Measurements from ENCODE around the gene TMPRSS11A. TPM values are rescaled to one million over a fixed set of nuclear protein-coding genes. Genes with fewer than 3 reads are reported as not detected.

TMPRSS11A gene
- not detected for total RNA-seq

DNA sequence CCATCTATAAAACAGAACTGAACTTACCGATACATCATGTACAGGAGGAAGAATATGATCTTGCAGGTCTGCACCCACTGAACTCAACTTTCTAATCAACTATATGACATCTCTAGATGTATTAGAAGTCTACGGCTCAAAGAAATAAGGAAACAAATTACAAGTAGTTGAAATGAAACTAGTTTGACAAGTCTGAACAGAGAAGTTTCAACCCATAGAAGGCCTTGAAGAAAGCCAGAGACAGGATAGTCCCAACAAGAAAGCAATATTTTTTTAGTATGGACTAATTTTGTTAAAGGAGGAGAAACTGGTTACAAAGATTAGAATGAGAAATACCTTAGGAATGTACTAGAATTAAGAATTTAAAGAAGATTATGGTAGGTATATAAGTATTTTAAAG lies at the start of gene TMPRSS11A:
Gene TMPRSS11A (minus strand): TSS at position 138 of the 400 bp plus-strand sequence. CDS start 100 bp downstream, at position 38.
- H3K27me3 Mint-ChIP-seq (ENCODE audit: low read depth): no peaks in the 10 kb centered on the region
- DNase-seq: no peak
- no peaks in the 10 kb centered on the region for H3K36me3 Mint-ChIP-seq (ENCODE audit: insufficient read depth in 2 of 2)

GRCh38 chr4:68011684-68012083 lies 48.4 kb upstream of the TMPRSS11A start:
- Mint-ChIP-seq H3K36me3 (ENCODE audit: insufficient read depth in 2 of 2) (no peaks in the 10 kb centered on the region), H3K9me3 (no peaks in the 10 kb centered on the region)

More for the DNA sequence above, at the start of gene TMPRSS11A:
- Mint-ChIP-seq H3K4me3 (no peak within 1 kb of the TSS), H3K4me1 (ENCODE audit: low read depth) (no peaks in the 10 kb centered on the region), H3K27ac (no peak within 1 kb of the TSS), H3K9me3 (peaks cover 0 to 1% of the 10 kb centered on the region in 2 donors)
- no peak for ATAC-seq (replicated peaks in 1 of 2)

DNA sequence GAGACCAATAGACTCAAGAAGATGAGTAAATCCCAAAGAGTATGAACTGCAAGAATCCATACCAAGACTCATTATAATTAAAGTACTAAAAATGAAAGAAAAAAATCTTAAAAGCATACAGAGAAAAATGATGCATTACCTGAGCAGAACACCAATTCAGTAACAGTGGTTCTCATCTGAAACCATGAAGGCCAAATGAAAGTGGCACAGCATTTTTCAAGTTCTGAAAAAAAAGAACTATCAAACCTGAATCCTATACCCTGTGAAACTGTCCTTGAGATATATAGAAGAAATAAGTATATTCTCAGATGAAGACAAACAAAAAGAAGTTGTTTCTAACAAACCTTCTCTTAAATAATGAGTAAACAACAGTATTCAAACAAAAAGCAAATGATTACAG lies 39.6 kb upstream of the TMPRSS11A start:
- Mint-ChIP-seq H3K9me3 (peaks cover 5 to 8% of the 10 kb centered on the region in 2 donors), H3K36me3 (ENCODE audit: insufficient read depth in 2 of 2) (peaks cover 0 to 4% of the 10 kb centered on the region in 2 donors), H3K4me1 (ENCODE audit: low read depth) (no peaks in the 10 kb centered on the region), H3K27me3 (ENCODE audit: low read depth) (no peaks in the 10 kb centered on the region), H3K4me3 (no peak overlapping the region), H3K27ac (no peak overlapping the region)
- ATAC-seq (replicated peaks in 1 of 2): no peak
- no peak for DNase-seq

More at GRCh38 chr4:68011684-68012083, 48.4 kb upstream of the TMPRSS11A start:
- H3K27ac Mint-ChIP-seq: no peak overlapping the region
- ATAC-seq (replicated peaks in 1 of 2) (no peak), DNase-seq (no peak)
- H3K27me3 Mint-ChIP-seq (ENCODE audit: low read depth): no peaks in the 10 kb centered on the region
- no peak overlapping the region for H3K4me3 Mint-ChIP-seq
- H3K4me1 Mint-ChIP-seq (ENCODE audit: low read depth): no peaks in the 10 kb centered on the region

- DNase-seq (no peak), ATAC-seq (replicated peaks in 1 of 2) (no peak)
- Mint-ChIP-seq H3K9me3 (no peaks in the 10 kb centered on the region), H3K27ac (no peak overlapping the region), H3K27me3 (ENCODE audit: low read depth) (no peaks in the 10 kb centered on the region), H3K4me1 (ENCODE audit: low read depth) (no peaks in the 10 kb centered on the region), H3K36me3 (ENCODE audit: insufficient read depth in 2 of 2) (no peaks in the 10 kb centered on the region), H3K4me3 (no peak overlapping the region)
Observed at GRCh38 chr4:67996127-67996526, 32.8 kb upstream of the TMPRSS11A start.

- no peak overlapping the region for H3K4me3 Mint-ChIP-seq
- no peak overlapping the region for H3K27ac Mint-ChIP-seq
- no peak for DNase-seq
- H3K36me3 Mint-ChIP-seq (ENCODE audit: insufficient read depth in 2 of 2): no peaks in the 10 kb centered on the region
- H3K9me3 Mint-ChIP-seq: no peaks in the 10 kb centered on the region
- H3K27me3 Mint-ChIP-seq (ENCODE audit: low read depth): no peaks in the 10 kb centered on the region
- no peak for ATAC-seq (replicated peaks in 1 of 2)
- no peaks in the 10 kb centered on the region for H3K4me1 Mint-ChIP-seq (ENCODE audit: low read depth)
Observed at GRCh38 chr4:67988991-67989390, 25.7 kb upstream of the TMPRSS11A start.

- Mint-ChIP-seq H3K36me3 (ENCODE audit: insufficient read depth in 2 of 2) (peaks cover 0 to 2% of the 10 kb centered on the region in 2 donors), H3K27me3 (ENCODE audit: low read depth) (peaks cover 7% of the 10 kb centered on the region), H3K9me3 (peaks cover 0 to 7% of the 10 kb centered on the region in 2 donors), H3K27ac (no peak overlapping the region), H3K4me3 (no peak overlapping the region), H3K4me1 (ENCODE audit: low read depth) (no peaks in the 10 kb centered on the region)
- no peak for ATAC-seq (replicated peaks in 1 of 2)
- no peak for DNase-seq
Observed at GRCh38 chr4:67983333-67983732, 20.0 kb upstream of the TMPRSS11A start.

GRCh38 chr4:67980512-67980911 lies 17.2 kb upstream of the TMPRSS11A start:
- no peak for ATAC-seq (replicated peaks in 1 of 2)
- Mint-ChIP-seq H3K4me3 (no peak overlapping the region), H3K36me3 (ENCODE audit: insufficient read depth in 2 of 2) (peaks cover 0 to 2% of the 10 kb centered on the region in 2 donors), H3K27me3 (ENCODE audit: low read depth) (peaks cover 7% of the 10 kb centered on the region), H3K27ac (no peak overlapping the region), H3K9me3 (peaks cover 0 to 7% of the 10 kb centered on the region in 2 donors), H3K4me1 (ENCODE audit: low read depth) (no peaks in the 10 kb centered on the region)
- DNase-seq: no peak

- Mint-ChIP-seq H3K4me3 (no peak overlapping the region), H3K36me3 (ENCODE audit: insufficient read depth in 2 of 2) (peaks cover 0 to 3% of the 10 kb centered on the region in 2 donors)
Observed at GRCh38 chr4:67973608-67974007, 10.3 kb upstream of the TMPRSS11A start.

DNA sequence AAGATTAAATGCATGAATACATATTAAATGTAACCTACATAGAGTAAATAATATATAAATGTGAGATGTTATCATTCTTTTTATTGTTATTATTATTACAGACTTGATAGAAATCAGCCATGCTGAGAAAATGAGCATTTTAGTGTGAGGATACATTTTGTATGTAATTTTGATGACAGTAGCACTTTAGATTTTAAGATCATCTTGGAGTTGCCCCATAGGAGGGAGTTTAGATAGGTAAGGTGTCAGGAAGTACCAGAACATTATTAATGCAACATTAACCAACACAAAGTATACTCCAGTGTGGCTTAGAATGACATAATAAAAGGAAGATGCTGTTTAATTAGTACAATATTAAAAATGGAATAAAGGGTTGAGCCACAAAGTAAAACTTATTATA lies 8.4 kb downstream of the TMPRSS11A start:
- H3K27me3 Mint-ChIP-seq (ENCODE audit: low read depth): no peaks in the 10 kb centered on the region
- no peaks in the 10 kb centered on the region for H3K36me3 Mint-ChIP-seq (ENCODE audit: insufficient read depth in 2 of 2)
- ATAC-seq (replicated peaks in 1 of 2): no peak
- H3K9me3 Mint-ChIP-seq: peaks cover 4 to 6% of the 10 kb centered on the region in 2 donors
- no peak for DNase-seq
- no peak overlapping the region for H3K27ac Mint-ChIP-seq
- H3K4me3 Mint-ChIP-seq: no peak overlapping the region
- H3K4me1 Mint-ChIP-seq (ENCODE audit: low read depth): no peaks in the 10 kb centered on the region

More at GRCh38 chr4:67973608-67974007, 10.3 kb upstream of the TMPRSS11A start:
- peaks cover 0 to 2% of the 10 kb centered on the region in 2 donors for H3K9me3 Mint-ChIP-seq
- DNase-seq (no peak), ATAC-seq (replicated peaks in 1 of 2) (no peak)
- no peak overlapping the region for H3K27ac Mint-ChIP-seq
- H3K4me1 Mint-ChIP-seq (ENCODE audit: low read depth): no peaks in the 10 kb centered on the region
- no peaks in the 10 kb centered on the region for H3K27me3 Mint-ChIP-seq (ENCODE audit: low read depth)

GRCh38 chr4:67941074-67941473 lies 22.2 kb downstream of the TMPRSS11A start:
- peaks cover 6% of the 10 kb centered on the region for H3K27me3 Mint-ChIP-seq (ENCODE audit: low read depth)

GRCh38 chr4:67940506-67940905 lies 22.8 kb downstream of the TMPRSS11A start:
- Mint-ChIP-seq H3K27me3 (ENCODE audit: low read depth) (peaks cover 6% of the 10 kb centered on the region), H3K9me3 (peaks cover 0 to 3% of the 10 kb centered on the region in 2 donors), H3K4me1 (ENCODE audit: low read depth) (no peaks in the 10 kb centered on the region), H3K4me3 (no peak overlapping the region), H3K27ac (no peak overlapping the region), H3K36me3 (ENCODE audit: insufficient read depth in 2 of 2) (no peaks in the 10 kb centered on the region)
- ATAC-seq (replicated peaks in 1 of 2) (no peak), DNase-seq (no peak)

More at GRCh38 chr4:67941074-67941473, 22.2 kb downstream of the TMPRSS11A start:
- ATAC-seq (replicated peaks in 1 of 2): no peak
- H3K4me1 Mint-ChIP-seq (ENCODE audit: low read depth): no peaks in the 10 kb centered on the region
- H3K27ac Mint-ChIP-seq: no peak overlapping the region
- no peaks in the 10 kb centered on the region for H3K36me3 Mint-ChIP-seq (ENCODE audit: insufficient read depth in 2 of 2)
- DNase-seq: no peak
- peaks cover 0 to 3% of the 10 kb centered on the region in 2 donors for H3K9me3 Mint-ChIP-seq
- H3K4me3 Mint-ChIP-seq: no peak overlapping the region

GRCh38 chr4:67939195-67939594 lies 24.1 kb downstream of the TMPRSS11A start:
- DNase-seq: no peak
- Mint-ChIP-seq H3K27me3 (ENCODE audit: low read depth) (peaks cover 6% of the 10 kb centered on the region), H3K36me3 (ENCODE audit: insufficient read depth in 2 of 2) (no peaks in the 10 kb centered on the region), H3K27ac (no peak overlapping the region), H3K4me3 (no peak overlapping the region), H3K9me3 (peaks cover 0 to 3% of the 10 kb centered on the region in 2 donors), H3K4me1 (ENCODE audit: low read depth) (no peaks in the 10 kb centered on the region)
- no peak for ATAC-seq (replicated peaks in 1 of 2)

GRCh38 chr4:67935888-67936287 lies 27.4 kb downstream of the TMPRSS11A start:
- Mint-ChIP-seq H3K36me3 (ENCODE audit: insufficient read depth in 2 of 2) (no peaks in the 10 kb centered on the region), H3K4me3 (no peak overlapping the region), H3K9me3 (peaks cover 0 to 3% of the 10 kb centered on the region in 2 donors), H3K27me3 (ENCODE audit: low read depth) (peaks cover 6% of the 10 kb centered on the region), H3K4me1 (ENCODE audit: low read depth) (no peaks in the 10 kb centered on the region), H3K27ac (no peak overlapping the region)
- DNase-seq (no peak), ATAC-seq (replicated peaks in 1 of 2) (peak; percentile 44 to 62)

DNA sequence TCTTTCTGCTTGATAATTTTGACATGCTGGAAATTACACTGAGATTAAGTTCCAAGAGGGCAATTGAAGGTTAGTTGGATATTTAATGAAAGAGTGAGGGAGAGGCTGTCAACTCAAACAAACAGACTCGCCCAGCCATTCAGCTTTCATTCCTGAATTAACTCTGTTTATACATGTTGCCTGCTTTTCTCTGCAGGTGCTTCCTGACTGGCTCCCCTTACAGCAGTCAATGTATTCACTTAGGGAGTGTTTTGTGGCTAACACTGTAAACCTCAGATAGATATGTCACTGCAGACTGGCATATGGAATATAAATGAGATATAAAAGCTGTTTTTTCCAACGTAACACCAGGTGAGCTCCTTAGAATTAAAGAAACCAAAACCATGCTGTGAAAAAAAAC lies 28.7 kb downstream of the TMPRSS11A start:
- H3K9me3 Mint-ChIP-seq: peaks cover 0 to 3% of the 10 kb centered on the region in 2 donors

More for the DNA sequence above, 28.7 kb downstream of the TMPRSS11A start:
- peaks cover 6% of the 10 kb centered on the region for H3K27me3 Mint-ChIP-seq (ENCODE audit: low read depth)
- DNase-seq (no peak), ATAC-seq (replicated peaks in 1 of 2) (no peak)
- no peaks in the 10 kb centered on the region for H3K36me3 Mint-ChIP-seq (ENCODE audit: insufficient read depth in 2 of 2)
- no peak overlapping the region for H3K4me3 Mint-ChIP-seq
- no peak overlapping the region for H3K27ac Mint-ChIP-seq
- no peaks in the 10 kb centered on the region for H3K4me1 Mint-ChIP-seq (ENCODE audit: low read depth)

Measured in activated T-cell treated with anti-CD3 and anti-CD28 coated beads, Interleukin-2, amount 50 U/mL, for 72 hours (primary cell).